ENCODE results near the gene DHRS3.

GRCh38 chr1:12565094-12565965 is 52.7 kb downstream of the DHRS3 start:
- no peak for TF ChIP-seq CTCF (IDR thresholded peaks at IDR 0.05)
- TF ChIP-seq POLR2AphosphoS5 (IDR thresholded peaks at IDR 0.05), result no peak
- TF ChIP-seq EP300 (IDR thresholded peaks at IDR 0.05), result no peak
